PC-3 (cell line): ENCODE data around the gene ZNF672. TPM values are rescaled to one million over a fixed set of nuclear protein-coding genes. Genes with fewer than 3 reads are reported as not detected.

Experiments
- ATAC-seq: fragments of 200-7000 bp; cut with Tn5 transposase; 2 replicates; pipeline ENCODE4 v1.9.1; 2020; ENCODE audit warnings: mild to moderate bottlenecking, moderate library complexity
- BruUV-seq: library from RNA; stranded (reverse); fragments of 400-500 nt; replicated peaks from 2 replicates; lab custom pipeline; 2021; lab: Mats Ljungman, UMichigan
- CTCF ChIA-PET: fragments of 300-600 bp; sonication (Branson Sonifier 250); formaldehyde crosslinking; loops from one replicate; lab custom pipeline; 2022; ENCODE audit warnings: antibody characterized with exemption; lab: Charles Lee
- POLR2A ChIA-PET: fragments of 300-600 bp; sonication (Branson Sonifier 250); formaldehyde crosslinking; loops from one replicate; lab custom pipeline; 2022; ENCODE audit warnings: antibody characterized with exemption; ENCODE audit not compliant: unreplicated experiment; lab: Charles Lee
- DNase-seq: peaks from one replicate; pipeline ENCODE4 v3.0.0-alpha.2; 2015
- H2AFZ ChIP-seq: fragments of 300-600 bp; sonication (generic); 2 replicates; pipeline ENCODE4 v1.6.0; 2016; ENCODE audit warnings: antibody characterized with exemption, low read length
- H3F3A ChIP-seq: fragments of 300-600 bp; sonication (generic); one replicate; pipeline ENCODE4 v1.6.0; 2017; ENCODE audit warnings: antibody characterized with exemption, low read length, control low read depth, mild to moderate bottlenecking; ENCODE audit not compliant: unreplicated experiment
- H3K27ac ChIP-seq: fragments of 300-600 bp; sonication (generic); 2 replicates; pipeline ENCODE4 v1.5.1; 2016; ENCODE audit warnings: mild to moderate bottlenecking, low read length
- H3K27me3 ChIP-seq: fragments of 300-600 bp; sonication (generic); 2 replicates; pipeline ENCODE4 v1.6.1; 2016; ENCODE audit warnings: low read length, mixed read lengths
- H3K36me3 ChIP-seq: fragments of 300-600 bp; sonication (generic); 2 replicates; pipeline ENCODE4 v1.6.1; 2016; ENCODE audit warnings: low read depth, mixed run types, low read length, mixed read lengths
- H3K4me1 ChIP-seq: fragments of 300-600 bp; sonication (generic); 2 replicates; pipeline ENCODE4 v1.5.1; 2016; ENCODE audit warnings: low read length; ENCODE audit not compliant: insufficient read depth
- H3K4me2 ChIP-seq: fragments of 300-600 bp; sonication (generic); 2 replicates; pipeline ENCODE4 v1.6.0; 2016; ENCODE audit warnings: low read length
- H3K4me3 ChIP-seq: fragments of 300-600 bp; sonication (generic); 2 replicates; pipeline ENCODE4 v1.5.1; 2016; ENCODE audit warnings: mild to moderate bottlenecking, low read length, mixed read lengths
- H3K79me2 ChIP-seq: fragments of 300-600 bp; sonication (generic); 2 replicates; pipeline ENCODE4 v1.6.1; 2017; ENCODE audit warnings: low read length, mixed read lengths
- H3K9ac ChIP-seq: fragments of 300-600 bp; sonication (generic); 2 replicates; pipeline ENCODE4 v1.6.0; 2016; ENCODE audit warnings: mild to moderate bottlenecking, low read length
- H3K9me2 ChIP-seq: fragments of 300-600 bp; sonication (generic); replicated peaks from 2 replicates; pipeline ENCODE4 v1.6.1; 2016; ENCODE audit warnings: mixed run types, low read length, mixed read lengths
- H3K9me3 ChIP-seq: fragments of 300-600 bp; sonication (generic); 2 replicates; pipeline ENCODE4 v1.6.1; 2016; ENCODE audit warnings: low read length, mixed read lengths
- H4K20me1 ChIP-seq: fragments of 300-600 bp; sonication (generic); 2 replicates; pipeline ENCODE4 v1.6.1; 2016; ENCODE audit warnings: low read length, mixed read lengths
- CTCF ChIP-seq: fragments of 300-600 bp; sonication (generic); conservative IDR thresholded peaks from 2 replicates; pipeline ENCODE4 v1.5.1; 2017; ENCODE audit warnings: antibody characterized with exemption, low read depth, mild to moderate bottlenecking, low read length
- EZH2 ChIP-seq: fragments of 300-600 bp; sonication (generic); IDR thresholded peaks from one replicate; pipeline ENCODE4 v1.6.1; 2017; ENCODE audit warnings: antibody characterized with exemption, mild to moderate bottlenecking, low read length; ENCODE audit not compliant: unreplicated experiment
- EZH2phosphoT487 ChIP-seq: fragments of 300-600 bp; sonication (generic); IDR thresholded peaks from 2 replicates; pipeline ENCODE4 v1.6.1; 2018; ENCODE audit warnings: mild to moderate bottlenecking, antibody characterized with exemption, low read length, borderline replicate concordance
- intact Hi-C: fragments of 100-400 bp; cut with micrococcal nuclease; formaldehyde crosslinking; loops from 2 replicates; pipeline ENCODE4 v1.9.0; 2023
- total RNA-seq: library from RNA; depleted of rRNA; stranded (reverse); fragments of >200 nt; gene quantifications from 2 replicates; pipeline ENCODE4 v1.2.3, GENCODE V29; 2014

ZNF672 gene
- total RNA-seq, 1 experiment from 2014 or later: 83.9 TPM

DNA sequence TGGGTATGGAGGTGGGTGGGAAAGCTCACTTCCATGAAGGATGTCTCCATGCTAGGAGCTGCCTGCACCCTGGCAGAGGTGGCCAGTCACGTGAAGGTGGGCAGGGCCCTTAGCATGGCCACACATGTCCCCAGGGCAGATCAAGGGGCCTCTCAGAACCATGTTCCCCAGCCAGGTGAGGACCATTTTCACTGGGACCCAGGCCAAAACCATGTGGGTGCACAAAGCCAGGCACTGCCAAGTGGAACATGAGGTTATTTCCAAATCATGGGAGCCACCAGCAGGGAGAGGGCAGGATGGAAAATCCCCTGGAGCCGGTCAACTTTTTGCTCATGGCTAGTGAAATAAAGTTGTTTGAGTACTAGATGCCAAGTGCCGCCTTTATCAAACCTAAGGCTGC is 11.1 kb downstream of the ZNF672 start:
- intact Hi-C loops: no loop called here
- no peaks in the 10 kb centered on the region for H4K20me1 ChIP-seq
- BruUV-seq: TSS peak; percentile 5
- no peak for ATAC-seq
- no peak for DNase-seq
- H3K4me3 ChIP-seq: no peak overlapping the region
- H3K79me2 ChIP-seq: 0 out of 2 replicates have a peak, but pooled peaks cover 3% of the 10 kb centered on the region
- no peaks in the 10 kb centered on the region for H3K4me1 ChIP-seq
- no peak overlapping the region for H3K9ac ChIP-seq
- POLR2A ChIA-PET: interaction anchor here (0.6 kb wide), 1 partner anchor 28 kb away, joined by 3 read pairs; no protein-coding TSS in a partner anchor
- CTCF ChIA-PET: no interaction called here
- H3K27ac ChIP-seq: no peak overlapping the region
- H3K9me2 ChIP-seq: no peaks in the 10 kb centered on the region
- no peaks in the 10 kb centered on the region for H3K9me3 ChIP-seq
- H3K27me3 ChIP-seq: no peaks in the 10 kb centered on the region
- H3F3A ChIP-seq: no peaks in the 10 kb centered on the region
- no peak overlapping the region for H2AFZ ChIP-seq
- H3K36me3 ChIP-seq: peaks cover 83% of the 10 kb centered on the region
- TF ChIP-seq EZH2 (no peak), CTCF (no peak)
- H3K4me2 ChIP-seq: no peak overlapping the region

GRCh38 chr1:248849637-248850036 is 11.6 kb downstream of the ZNF672 start:
- Histone ChIP-seq H3K9me2 (no peaks in the 10 kb centered on the region), H3K4me1 (no peaks in the 10 kb centered on the region), H3K27ac (no peak overlapping the region), H3K4me2 (no peak overlapping the region), H3K4me3 (no peak overlapping the region), H2AFZ (no peak overlapping the region), H3K9ac (no peak overlapping the region), H3K79me2 (no peaks in the 10 kb centered on the region), H3K36me3 (peaks cover 83% of the 10 kb centered on the region), H4K20me1 (no peaks in the 10 kb centered on the region), H3K9me3 (no peaks in the 10 kb centered on the region), H3K27me3 (no peaks in the 10 kb centered on the region), H3F3A (no peaks in the 10 kb centered on the region)
- CTCF ChIA-PET: no interaction called here
- no TSS peak for BruUV-seq
- intact Hi-C loops: no loop called here
- no peak for DNase-seq
- peak; percentile 6; the same call in 1 of the 2 replicates for ATAC-seq
- POLR2A ChIA-PET: interaction anchor here (0.6 kb wide), 1 partner anchor 28 kb away, joined by 3 read pairs; no protein-coding TSS in a partner anchor
- no peak for TF ChIP-seq CTCF
- TF ChIP-seq EZH2phosphoT487: no peak
- no peak for TF ChIP-seq EZH2

DNA sequence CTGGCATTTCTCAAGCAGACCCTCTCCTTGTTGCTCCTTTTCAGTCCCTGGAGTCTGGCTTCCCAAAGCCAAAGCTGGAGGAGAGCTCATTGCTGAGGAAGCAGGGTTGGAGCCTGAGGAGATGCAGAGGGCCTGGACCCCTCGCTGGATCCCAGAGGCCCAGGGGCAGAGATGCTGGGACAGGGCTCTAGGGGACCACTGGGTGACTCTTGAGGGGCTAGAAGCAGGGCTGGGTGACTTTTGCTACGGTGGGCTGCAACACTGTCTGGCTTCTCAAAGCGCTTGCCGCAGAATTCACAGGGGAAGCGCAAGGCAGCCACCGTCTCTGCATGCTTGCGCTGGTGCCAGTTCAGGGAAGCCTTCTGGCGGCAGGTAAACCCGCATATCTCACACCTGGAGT is 12.1 kb downstream of the ZNF672 start:
- Histone ChIP-seq H4K20me1 (no peaks in the 10 kb centered on the region), H3K9me3 (no peaks in the 10 kb centered on the region), H3K27ac (no peak overlapping the region), H3F3A (no peaks in the 10 kb centered on the region), H3K9ac (no peak overlapping the region), H3K4me2 (no peak overlapping the region), H3K36me3 (peaks cover 84% of the 10 kb centered on the region), H3K9me2 (no peaks in the 10 kb centered on the region), H2AFZ (no peak overlapping the region), H3K27me3 (no peaks in the 10 kb centered on the region), H3K79me2 (no peaks in the 10 kb centered on the region), H3K4me1 (no peaks in the 10 kb centered on the region), H3K4me3 (no peak overlapping the region)
- DNase-seq: no peak
- TF ChIP-seq EZH2 (no peak), CTCF (no peak), EZH2phosphoT487 (no peak)
- intact Hi-C loops: no loop called here
- BruUV-seq: no TSS peak
- POLR2A ChIA-PET: no interaction called here
- CTCF ChIA-PET: no interaction called here
- no peak for ATAC-seq
